Activated CD8-positive, alpha-beta memory T cell treated with anti-CD3 and anti-CD28 coated beads, Interleukin-2, amount 50 U/mL, for 4 hours (primary cell): ENCODE measurements around the gene DCAF15.
A peak's percentile ranks its signal among the peaks of the same experiment; 100 is the strongest.
"Not testable (repeated sequence)": the region's sequence is repeated elsewhere in the genome, so short reads cannot be mapped to it uniquely, and the experiment has no call there.

Experiments used
- DNase-seq: peaks from one replicate; pipeline ENCODE4 v3.0.0-alpha.2; 2020

DCAF15 gene

GRCh38 chr19:13960863-13961784 lies 8.8 kb downstream of the DCAF15 start:
- DNase-seq: no peak

DNA sequence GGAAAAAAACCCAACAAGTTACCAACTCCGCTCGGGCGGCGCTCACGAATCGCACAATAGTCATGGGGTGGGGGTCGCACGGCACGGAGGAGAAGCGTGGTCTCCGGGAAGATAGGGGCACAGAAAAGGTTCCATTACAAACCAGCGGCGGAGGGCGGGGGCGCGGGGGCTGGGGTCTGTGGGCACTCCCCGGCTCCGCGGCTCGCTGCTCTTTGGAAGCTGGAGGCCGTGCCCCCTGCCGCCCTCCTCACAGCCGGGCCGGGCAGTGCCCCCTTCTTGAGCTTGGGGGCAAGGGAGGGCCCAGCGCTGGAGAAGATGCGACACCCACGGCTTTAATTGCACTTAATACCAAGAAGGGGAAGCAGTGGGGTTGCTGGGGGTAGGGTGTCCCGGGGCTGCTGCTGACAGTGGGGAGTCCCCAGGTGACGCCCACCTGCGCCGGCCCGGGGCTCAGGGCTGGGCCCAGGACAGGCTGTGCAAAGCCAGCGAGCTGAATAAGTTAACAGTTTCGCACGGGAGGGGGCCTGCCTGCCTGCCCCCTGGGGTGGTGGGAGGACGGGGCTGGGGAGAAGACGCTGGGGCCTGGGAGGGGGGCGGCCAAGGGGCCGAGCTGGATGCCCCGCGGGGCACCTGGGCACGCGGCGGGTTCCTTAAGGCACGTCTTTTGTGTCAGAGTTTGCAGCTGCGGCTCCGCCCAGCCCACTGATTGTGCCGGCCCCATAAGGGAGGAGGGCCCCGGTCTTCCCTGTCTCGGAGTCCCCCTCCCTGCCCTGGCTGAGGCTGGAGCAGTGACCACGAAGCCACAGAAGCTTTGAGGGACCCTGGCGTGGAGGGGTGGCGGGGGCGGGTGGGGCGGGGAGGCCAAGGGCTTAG lies 9.8 kb downstream of the DCAF15 start:
- no peak for DNase-seq

- DNase-seq: no peak
These were observed 10.6 kb downstream of the DCAF15 start for GRCh38 chr19:13962699-13963602.

DNA sequence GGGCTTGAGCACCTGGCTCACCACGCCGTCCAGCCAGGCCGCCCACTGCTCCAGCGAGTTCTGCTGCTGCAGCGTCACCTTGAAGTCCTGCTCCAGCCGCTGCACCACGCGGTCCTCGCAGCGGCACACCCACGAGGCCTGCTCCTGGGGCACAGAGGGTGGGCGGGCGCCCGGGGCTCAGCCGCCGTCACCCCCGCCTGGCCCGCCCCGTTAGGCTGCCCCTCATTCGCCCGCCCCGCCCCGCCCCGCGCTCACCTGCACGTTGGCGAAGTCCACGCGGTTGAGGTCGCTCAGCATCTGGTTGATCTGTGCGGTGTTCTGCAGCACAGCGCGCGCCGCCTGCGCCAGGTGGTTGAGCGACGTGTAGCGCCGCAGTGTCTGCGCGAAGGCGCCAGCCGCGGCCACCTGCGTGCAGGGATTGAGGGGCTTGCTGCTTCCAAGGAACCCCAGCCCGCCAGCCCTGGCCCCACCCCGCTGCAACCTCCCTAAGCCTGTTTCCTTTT lies 11.3 kb downstream of the DCAF15 start:
- DNase-seq: no peak

DNA sequence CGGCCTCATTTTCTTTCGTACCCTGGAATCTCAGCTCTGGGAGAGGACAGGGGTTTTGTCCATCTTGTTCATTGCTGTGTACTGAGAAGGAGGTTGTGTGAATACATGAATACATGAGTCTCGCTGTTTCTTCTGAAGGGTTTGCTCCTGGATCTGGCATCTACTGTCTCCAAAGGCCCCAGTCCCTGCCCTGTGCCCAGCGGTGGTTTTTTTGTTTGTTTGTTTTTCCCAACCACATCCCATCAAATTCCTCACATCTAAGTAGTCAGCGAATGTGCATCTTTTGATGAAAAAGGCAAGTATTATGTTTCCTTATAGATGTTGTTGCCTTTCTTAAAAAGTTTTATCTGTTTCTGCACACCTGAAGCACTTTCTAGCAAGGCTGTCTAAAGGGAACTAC lies 12.5 kb downstream of the DCAF15 start:
- DNase-seq: no peak

- no peak for DNase-seq
These were observed 13.1 kb downstream of the DCAF15 start for GRCh38 chr19:13965377-13965896.

GRCh38 chr19:13965926-13966683 lies 13.8 kb downstream of the DCAF15 start:
- no peak for DNase-seq

- no peak for DNase-seq
These were observed 14.4 kb downstream of the DCAF15 start for GRCh38 chr19:13966684-13967128.

DNA sequence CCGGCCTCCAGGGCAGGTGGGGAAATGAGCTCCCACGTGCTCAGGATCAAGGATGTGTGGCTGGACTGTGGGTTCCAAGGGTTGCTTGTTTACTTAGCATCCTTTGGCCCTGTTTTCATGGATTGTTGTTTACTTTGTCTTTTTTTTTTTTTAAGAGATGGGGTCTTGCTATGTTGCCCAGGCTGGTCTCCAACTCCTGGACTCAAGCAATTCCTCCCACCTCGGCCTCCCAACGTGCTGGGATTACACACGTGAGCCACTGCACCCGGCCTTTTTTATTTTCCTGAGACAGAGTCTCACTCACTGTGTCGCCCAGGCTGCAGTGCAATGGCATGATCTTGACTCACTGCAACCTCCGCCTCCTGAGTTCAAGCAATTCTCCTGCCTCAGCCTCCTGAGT lies 14.9 kb downstream of the DCAF15 start:
- DNase-seq: not testable (repeated sequence)

DNA sequence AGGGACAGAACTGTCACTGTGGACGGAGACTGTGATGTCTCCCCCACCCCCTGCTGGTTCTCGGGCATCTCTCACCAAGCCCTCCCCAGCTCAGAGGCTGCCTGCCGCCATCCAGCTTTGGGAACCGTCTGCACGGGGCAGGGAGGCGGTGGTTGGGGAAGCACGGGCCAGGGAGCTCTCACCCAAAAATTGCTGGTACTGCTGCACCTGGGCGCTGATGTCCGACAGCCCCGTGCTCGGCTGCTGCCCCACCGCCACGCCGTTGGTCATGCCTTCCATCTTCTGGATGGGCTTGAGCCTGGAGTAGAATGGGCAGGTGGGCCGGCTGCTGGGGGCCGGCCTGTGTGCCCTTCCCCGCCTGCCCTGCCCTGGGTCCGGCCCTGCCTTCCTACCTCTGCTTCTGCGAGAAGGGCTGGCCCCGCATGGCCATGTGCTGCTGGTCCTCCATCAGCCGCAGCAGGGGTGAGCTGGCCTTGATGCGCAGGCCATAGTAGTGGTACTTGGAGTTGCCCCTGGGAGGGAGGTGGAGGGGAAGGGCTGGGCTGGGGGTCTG lies 16.1 kb downstream of the DCAF15 start:
- DNase-seq: no peak

- DNase-seq: no peak
These were observed 16.7 kb downstream of the DCAF15 start for GRCh38 chr19:13968999-13969398.

DNA sequence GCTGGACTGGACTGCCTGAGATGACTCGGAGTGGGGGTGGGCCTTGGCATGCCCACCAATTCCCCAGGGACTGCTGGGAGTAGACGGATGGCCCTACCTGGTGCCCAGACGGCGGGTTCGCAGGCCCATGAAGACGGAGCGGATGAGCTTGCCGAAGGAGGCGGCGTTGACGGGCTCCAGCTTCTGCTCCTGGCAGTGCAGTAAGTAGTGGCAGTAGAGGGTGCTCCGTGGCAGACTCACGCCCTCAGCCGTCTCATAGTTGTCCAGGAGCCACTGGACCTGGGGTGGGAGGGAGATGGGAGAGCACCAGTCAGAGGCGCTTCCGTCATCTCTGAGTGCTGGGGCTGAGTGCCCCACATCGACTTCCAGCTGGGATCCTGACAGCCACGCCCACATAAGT lies 17.6 kb downstream of the DCAF15 start:
- no peak for DNase-seq

- not testable (repeated sequence) for DNase-seq
These were observed 19.6 kb downstream of the DCAF15 start for GRCh38 chr19:13971868-13972267.

- DNase-seq: no peak
These were observed 20.3 kb downstream of the DCAF15 start for GRCh38 chr19:13972368-13973155.

DNA sequence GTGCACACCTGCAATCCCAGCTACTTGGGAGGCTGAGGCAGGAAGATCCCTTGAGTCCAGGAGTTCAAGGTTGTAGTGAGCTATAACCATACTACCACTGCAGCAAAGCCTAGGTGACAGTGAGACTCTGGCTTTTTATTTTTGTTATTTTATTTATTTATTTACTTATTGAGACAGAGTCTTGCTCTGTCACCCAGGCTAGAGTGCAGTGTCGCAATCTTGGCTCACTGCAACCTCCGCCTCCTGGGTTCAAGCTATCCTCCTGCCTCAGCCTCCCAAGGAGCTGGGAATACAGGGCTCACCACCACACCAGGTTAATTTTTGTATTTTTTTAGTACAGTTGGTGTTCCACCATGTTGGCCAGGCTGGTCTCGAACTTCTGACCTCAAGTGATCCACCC lies 21.2 kb downstream of the DCAF15 start:
- DNase-seq: not testable (repeated sequence)

- DNase-seq: peak; percentile 49
These were observed 21.8 kb downstream of the DCAF15 start for GRCh38 chr19:13974073-13974472.

DNA sequence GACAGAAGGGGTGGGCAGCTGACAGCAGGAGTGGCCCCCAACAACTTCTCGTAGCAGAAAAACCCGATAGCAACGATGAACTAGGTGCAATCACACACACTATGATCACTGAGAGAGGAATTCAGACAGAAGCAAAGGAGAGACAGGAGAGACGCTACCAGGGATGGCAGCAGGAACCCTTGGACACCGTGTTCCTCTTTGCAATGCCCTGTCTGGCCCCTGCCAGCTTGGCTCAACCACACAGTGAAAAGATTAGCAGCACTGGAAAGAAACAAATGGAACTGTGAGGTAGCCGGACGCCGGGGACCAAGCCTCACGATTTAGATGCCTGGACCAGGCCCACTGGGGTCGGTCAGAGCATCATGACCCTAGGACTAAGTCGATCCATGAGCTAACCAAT lies 23.6 kb downstream of the DCAF15 start:
- DNase-seq: no peak

DNA sequence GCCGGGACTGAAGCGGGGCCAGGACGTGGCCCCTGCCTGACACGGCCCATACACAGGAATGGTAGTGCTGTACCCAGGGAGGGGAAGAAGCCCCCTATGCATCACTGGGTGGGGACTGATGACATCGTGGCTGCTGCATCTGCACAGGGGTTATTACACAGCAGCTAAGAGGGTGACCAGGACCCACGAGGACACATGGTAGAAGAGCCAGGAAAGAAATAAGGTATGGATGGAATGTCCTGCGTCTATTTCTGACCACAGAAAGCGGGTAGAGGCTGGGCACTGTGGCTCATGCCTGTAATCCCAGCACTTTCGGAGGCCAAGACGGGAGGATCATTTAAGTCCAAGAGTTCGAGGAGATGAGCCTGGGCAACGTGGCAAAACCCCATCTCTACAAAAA lies 24.1 kb downstream of the DCAF15 start:
- no peak for DNase-seq

DNA sequence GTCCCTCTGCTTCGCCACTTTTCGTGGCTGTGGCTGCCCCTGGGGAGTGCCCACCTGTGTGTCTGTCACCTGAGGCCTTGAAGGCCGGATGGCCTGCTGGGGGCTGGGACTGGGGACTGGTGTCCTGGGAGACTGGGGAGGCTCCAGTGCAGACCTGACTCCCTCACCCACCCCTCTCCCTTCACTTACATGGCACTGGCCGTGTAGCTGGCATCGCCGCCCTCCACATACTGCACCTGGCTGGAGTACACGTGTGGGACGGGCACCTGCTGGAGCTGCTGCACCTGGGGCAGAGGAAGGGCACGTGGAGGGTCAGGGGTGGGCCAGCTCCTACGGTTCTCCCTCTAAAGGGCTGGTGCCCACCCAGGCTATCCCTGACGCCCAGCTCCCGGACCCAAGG lies 25.5 kb downstream of the DCAF15 start:
- DNase-seq: no peak
